Measurements from ENCODE around the gene CYLD.

CYLD gene

GRCh38 chr16:50847166-50847565, 105.3 kb downstream of the CYLD start:
- no peak overlapping the region for H3K27ac Mint-ChIP-seq
- no peaks in the 10 kb centered on the region for H3K9me3 Mint-ChIP-seq
- no peak for TF ChIP-seq CTCF (IDR thresholded peaks at IDR 0.05; ENCODE audit: unreplicated experiment in 3 of 3)
- H3K27me3 Mint-ChIP-seq (ENCODE audit: low read depth): peaks cover 12% of the 10 kb centered on the region
- H3K4me3 Mint-ChIP-seq: no peak overlapping the region
- H3K36me3 Mint-ChIP-seq (ENCODE audit: low read depth): no peaks in the 10 kb centered on the region
- H3K4me1 Mint-ChIP-seq: no peaks in the 10 kb centered on the region

- H3K27ac Mint-ChIP-seq: no peak overlapping the region
- H3K4me1 Mint-ChIP-seq: no peaks in the 10 kb centered on the region
- no peak for TF ChIP-seq CTCF (IDR thresholded peaks at IDR 0.05; ENCODE audit: unreplicated experiment in 3 of 3)
- H3K36me3 Mint-ChIP-seq (ENCODE audit: low read depth): no peaks in the 10 kb centered on the region
- H3K27me3 Mint-ChIP-seq (ENCODE audit: low read depth): peaks cover 10% of the 10 kb centered on the region
- no peaks in the 10 kb centered on the region for H3K9me3 Mint-ChIP-seq
- H3K4me3 Mint-ChIP-seq: no peak overlapping the region
Measured at GRCh38 chr16:50848755-50849514, 107.0 kb downstream of the CYLD start.
